K562 (cell line): Measurements from ENCODE around the gene PGD.

ENCODE experiments used
- MAFF ChIP-seq: IDR thresholded peaks from 2 replicates; pipeline ENCODE4 v1.6.1; 2012; ENCODE audit warnings: low read length, improper control_type of control experiment
- MYC ChIP-seq, 2 experiments: fragments of 250-450 bp in 1 of 2; sonication (Bioruptor Pico) in 1 of 2; IDR thresholded peaks; 2 replicates each; pipeline versions ENCODE4 v1.5.1 to v1.6.1; 2012 to 2021; ENCODE audit warnings: low read depth in 2 of 2, borderline replicate concordance in 1 of 2, improper control_type of control experiment in 1 of 2, low read length in 1 of 2, mild to moderate bottlenecking in 1 of 2, moderate library complexity in 1 of 2

- TF ChIP-seq MYC (IDR thresholded peaks at IDR 0.05; ENCODE audit: low read depth, low read length) (no peak), MYC (CRISPR knock-in tag; IDR thresholded peaks at IDR 0.05; ENCODE audit: borderline replicate concordance, low read depth) (no peak), MAFF (no peak)
Measured at GRCh38 chr1:10389271-10389973, 9.4 kb upstream of the PGD start.
